Suprapubic skin (tissue), 4 donors: ENCODE data around the gene NEGR1. TPM values are rescaled to one million over a fixed set of nuclear protein-coding genes. Genes with fewer than 3 reads are reported as not detected.

Experiments
- DNase-seq, 2 donors: peaks; one replicate each; pipeline ENCODE4 v3.0.0-alpha.2; 2019; ENCODE audit warnings: low spot score in 2 of 2
- H3K27ac ChIP-seq: fragments of 200-600 bp; sonication (generic); one replicate; pipeline ENCODE4 v1.5.1; 2019
- H3K27me3 ChIP-seq: fragments of 200-600 bp; sonication (generic); one replicate; pipeline ENCODE4 v1.5.1; 2019
- H3K36me3 ChIP-seq: fragments of 200-600 bp; sonication (generic); one replicate; pipeline ENCODE4 v1.5.1; 2019
- H3K4me1 ChIP-seq: fragments of 200-600 bp; sonication (generic); one replicate; pipeline ENCODE4 v1.5.1; 2019
- H3K4me3 ChIP-seq: fragments of 200-600 bp; sonication (generic); one replicate; pipeline ENCODE4 v1.5.1; 2019; ENCODE audit warnings: mild to moderate bottlenecking
- H3K9me3 ChIP-seq: fragments of 200-600 bp; sonication (generic); one replicate; pipeline ENCODE4 v1.5.1; 2019
- EP300 ChIP-seq: sonication (generic); formaldehyde crosslinking; IDR thresholded peaks from one replicate; pipeline ENCODE4 v1.6.1; 2017; ENCODE audit warnings: antibody characterized with exemption
- POLR2A ChIP-seq, 2 donors: fragments of 450-650 bp; IDR thresholded peaks; one replicate each; pipeline ENCODE4 v1.6.1; 2017; ENCODE audit warnings: antibody characterized with exemption in 2 of 2, mild to moderate bottlenecking in 2 of 2, moderate library complexity in 2 of 2
- POLR2AphosphoS5 ChIP-seq, 3 donors: sonication (generic); formaldehyde crosslinking; IDR thresholded peaks; one replicate each; pipeline ENCODE4 v1.6.1; 2017; ENCODE audit warnings: antibody characterized with exemption in 3 of 3
- WGBS: methylation state at CpG from one replicate; pipeline ENCODE4 v1.1.5; 2018; 5-methylcytosine and 5-hydroxymethylcytosine counted together
- total RNA-seq, 4 donors: library from RNA; depleted of rRNA; stranded (reverse); fragments of >200 nt; gene quantifications; one replicate each; pipeline ENCODE4 v1.1.0, GENCODE V29; 2016
- TF ChIP-seq, protein P1 (sequence below), 2 donors: fragments of 200-600 bp in 1 of 2; fragments of 450-650 bp in 1 of 2; sonication (generic) in 1 of 2; IDR thresholded peaks; one replicate each; pipeline ENCODE4 v1.5.1; 2016 to 2019; ENCODE audit warnings: antibody characterized with exemption in 2 of 2, mild to moderate bottlenecking in 1 of 2, moderate library complexity in 1 of 2

NEGR1 gene
- total RNA-seq, 4 donors from 2014 or later = 3.0 to 9.9 (median 3.8) TPM

- Histone ChIP-seq H3K4me3 (peak overlapping the region; percentile 71), H3K4me1 (peaks cover 18% of the 10 kb centered on the region), H3K9me3 (no peaks in the 10 kb centered on the region), H3K36me3 (no peaks in the 10 kb centered on the region), H3K27ac (peak overlapping the region; percentile 90), H3K27me3 (no peaks in the 10 kb centered on the region)
- WGBS = 2% methylated on average over 44 of the region's 56 CpGs
- peak; percentile 75 to 83 for DNase-seq
- TF ChIP-seq POLR2A (IDR thresholded peaks at IDR 0.05) (peak in 1 of 2 donors; percentile 35), EP300 (no peak), POLR2AphosphoS5 (IDR thresholded peaks at IDR 0.05) (no peak)
- TF ChIP-seq, protein P1, sequence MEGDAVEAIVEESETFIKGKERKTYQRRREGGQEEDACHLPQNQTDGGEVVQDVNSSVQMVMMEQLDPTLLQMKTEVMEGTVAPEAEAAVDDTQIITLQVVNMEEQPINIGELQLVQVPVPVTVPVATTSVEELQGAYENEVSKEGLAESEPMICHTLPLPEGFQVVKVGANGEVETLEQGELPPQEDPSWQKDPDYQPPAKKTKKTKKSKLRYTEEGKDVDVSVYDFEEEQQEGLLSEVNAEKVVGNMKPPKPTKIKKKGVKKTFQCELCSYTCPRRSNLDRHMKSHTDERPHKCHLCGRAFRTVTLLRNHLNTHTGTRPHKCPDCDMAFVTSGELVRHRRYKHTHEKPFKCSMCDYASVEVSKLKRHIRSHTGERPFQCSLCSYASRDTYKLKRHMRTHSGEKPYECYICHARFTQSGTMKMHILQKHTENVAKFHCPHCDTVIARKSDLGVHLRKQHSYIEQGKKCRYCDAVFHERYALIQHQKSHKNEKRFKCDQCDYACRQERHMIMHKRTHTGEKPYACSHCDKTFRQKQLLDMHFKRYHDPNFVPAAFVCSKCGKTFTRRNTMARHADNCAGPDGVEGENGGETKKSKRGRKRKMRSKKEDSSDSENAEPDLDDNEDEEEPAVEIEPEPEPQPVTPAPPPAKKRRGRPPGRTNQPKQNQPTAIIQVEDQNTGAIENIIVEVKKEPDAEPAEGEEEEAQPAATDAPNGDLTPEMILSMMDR (IDR thresholded peaks at IDR 0.05) = no peak
Observed at GRCh38 chr1:72283307-72284083, 1.2 kb upstream of the NEGR1 start.

DNA sequence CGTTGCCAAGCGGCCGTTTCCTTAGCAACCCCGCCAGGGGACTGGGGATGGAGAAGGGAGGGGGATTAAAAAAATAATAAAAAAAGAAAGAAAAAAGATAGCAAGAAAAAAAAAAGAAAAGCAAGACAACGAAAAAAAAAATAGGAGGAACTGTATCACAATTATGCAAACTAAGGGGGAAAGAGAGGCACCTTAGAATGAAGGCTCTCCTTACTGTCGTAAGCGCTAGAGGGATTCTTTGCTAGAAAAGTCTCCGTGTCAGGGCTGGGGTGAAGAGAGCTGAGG, 625 bp upstream of the NEGR1 start:
- Histone ChIP-seq H3K27ac (peak overlapping the region; percentile 90), H3K27me3 (no peaks in the 10 kb centered on the region), H3K36me3 (no peaks in the 10 kb centered on the region), H3K4me3 (peak overlapping the region; percentile 71), H3K9me3 (no peaks in the 10 kb centered on the region), H3K4me1 (peaks cover 18% of the 10 kb centered on the region)
- TF ChIP-seq EP300 (no peak), POLR2AphosphoS5 (IDR thresholded peaks at IDR 0.05) (no peak), POLR2A (IDR thresholded peaks at IDR 0.05) (no peak)
- TF ChIP-seq, protein P1 (IDR thresholded peaks at IDR 0.05) = no peak
- WGBS = 0% methylated on average over 8 of the region's 8 CpGs
- DNase-seq = no peak

GRCh38 chr1:72281637-72282270, 585 bp downstream of the NEGR1 start:
- H3K9me3 ChIP-seq = no peaks in the 10 kb centered on the region
- H3K4me3 ChIP-seq = peak overlapping the region; percentile 71
- H3K4me1 ChIP-seq = peaks cover 18% of the 10 kb centered on the region
- 8% methylated on average over 10 of the region's 10 CpGs for WGBS
- no peaks in the 10 kb centered on the region for H3K27me3 ChIP-seq
- DNase-seq = peak in 1 of 2 donors; percentile 59
- TF ChIP-seq POLR2A (IDR thresholded peaks at IDR 0.05) (no peak), POLR2AphosphoS5 (IDR thresholded peaks at IDR 0.05) (no peak), EP300 (no peak)
- TF ChIP-seq, protein P1 (IDR thresholded peaks at IDR 0.05) = no peak
- H3K36me3 ChIP-seq = no peaks in the 10 kb centered on the region
- peak overlapping the region; percentile 90 for H3K27ac ChIP-seq

DNA sequence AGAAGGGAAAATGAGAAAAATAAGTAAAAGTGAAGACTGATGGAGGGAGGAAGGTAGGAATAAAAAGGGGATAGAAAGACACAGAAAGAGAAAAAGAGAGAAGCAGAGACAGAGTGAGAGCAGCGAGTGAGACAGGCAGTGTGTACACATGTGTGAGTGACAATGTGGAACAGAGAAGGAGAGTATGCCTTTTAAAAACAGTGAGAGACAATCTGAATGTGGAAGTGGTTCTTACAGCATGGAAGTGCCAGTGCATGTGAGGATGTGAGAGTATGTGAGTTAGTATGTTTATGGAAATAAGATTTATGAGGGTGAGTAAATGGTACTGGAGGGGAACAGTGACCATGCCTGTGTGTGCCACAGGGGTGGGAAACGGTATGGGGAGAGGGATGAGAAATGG, 1.2 kb downstream of the NEGR1 start:
- WGBS = 24% methylated on average over 2 of the region's 2 CpGs
- Histone ChIP-seq H3K27me3 (no peaks in the 10 kb centered on the region), H3K36me3 (no peaks in the 10 kb centered on the region), H3K4me1 (peaks cover 18% of the 10 kb centered on the region), H3K9me3 (no peaks in the 10 kb centered on the region), H3K4me3 (peak overlapping the region; percentile 71), H3K27ac (no peak overlapping the region)
- no peak for DNase-seq
- TF ChIP-seq POLR2AphosphoS5 (IDR thresholded peaks at IDR 0.05) (no peak), POLR2A (IDR thresholded peaks at IDR 0.05) (no peak), EP300 (no peak)
- TF ChIP-seq, protein P1 (IDR thresholded peaks at IDR 0.05) = no peak

DNA sequence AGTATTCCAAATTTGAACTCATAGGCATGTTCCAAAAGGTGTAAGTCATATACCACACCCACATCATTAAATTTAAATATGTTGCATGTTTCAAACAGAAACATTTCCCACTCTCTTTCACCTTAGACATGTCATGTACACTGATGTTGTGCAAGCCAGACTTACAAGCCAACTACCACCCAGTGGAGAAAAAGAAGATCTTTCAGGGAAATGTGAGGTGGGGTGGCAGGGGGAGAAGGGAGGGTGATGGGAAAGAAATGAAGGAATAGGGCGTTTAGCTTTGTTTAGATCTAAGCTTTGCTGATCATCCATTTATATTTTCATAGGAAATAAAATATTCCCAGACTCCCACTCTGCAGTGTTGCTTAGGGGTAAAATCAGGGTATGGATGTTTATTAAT, 1.6 kb downstream of the NEGR1 start:
- no peak for TF ChIP-seq POLR2A (IDR thresholded peaks at IDR 0.05)
- TF ChIP-seq, protein P1 (IDR thresholded peaks at IDR 0.05) = no peak
- TF ChIP-seq EP300 = no peak
- TF ChIP-seq POLR2AphosphoS5 (IDR thresholded peaks at IDR 0.05) = no peak
- no peaks in the 10 kb centered on the region for H3K9me3 ChIP-seq
- no peaks in the 10 kb centered on the region for H3K36me3 ChIP-seq
- H3K27ac ChIP-seq = no peak overlapping the region
- H3K27me3 ChIP-seq = no peaks in the 10 kb centered on the region
- 24% methylated on average over 1 of the region's 1 CpG for WGBS
- H3K4me1 ChIP-seq = peaks cover 18% of the 10 kb centered on the region
- peak overlapping the region; percentile 71 for H3K4me3 ChIP-seq
- no peak for DNase-seq
